ENCODE results near the gene CLCNKB.
"Not testable (repeated sequence)": the region's sequence is repeated elsewhere in the genome, so short reads cannot be mapped to it uniquely, and the experiment has no call there.

Gene CLCNKB

GRCh38 chr1:16043521-16043920 is at the start of gene CLCNKB:
Gene CLCNKB, plus strand, starts transcription at chr1:16043782. Its CDS starts 711 bp downstream, at chr1:16044493.
- no peak for DNase-seq (ENCODE audit: insufficient read length, low spot score)
- no peak for FAIRE-seq
- no peak for TF ChIP-seq CTCF (IDR thresholded peaks at IDR 0.05; ENCODE audit: insufficient read depth, missing control alignments)

GRCh38 chr1:15994081-15994480 is 49.5 kb upstream of the CLCNKB start:
- DNase-seq (ENCODE audit: insufficient read length, low spot score) (no peak), FAIRE-seq (no peak)
- no peak for TF ChIP-seq CTCF (IDR thresholded peaks at IDR 0.05; ENCODE audit: insufficient read depth, missing control alignments)

- DNase-seq (ENCODE audit: insufficient read length, low spot score) (no peak), FAIRE-seq (no peak)
- TF ChIP-seq CTCF (IDR thresholded peaks at IDR 0.05; ENCODE audit: insufficient read depth, missing control alignments): peak; percentile 39
Measured at GRCh38 chr1:15994590-15995351, 48.8 kb upstream of the CLCNKB start.

GRCh38 chr1:15997076-15997585 is 46.5 kb upstream of the CLCNKB start:
- DNase-seq (ENCODE audit: insufficient read length, low spot score) (no peak), FAIRE-seq (no peak)
- no peak for TF ChIP-seq CTCF (IDR thresholded peaks at IDR 0.05; ENCODE audit: insufficient read depth, missing control alignments)

GRCh38 chr1:15997637-15998280 is 45.8 kb upstream of the CLCNKB start:
- no peak for DNase-seq (ENCODE audit: insufficient read length, low spot score)
- no peak for TF ChIP-seq CTCF (IDR thresholded peaks at IDR 0.05; ENCODE audit: insufficient read depth, missing control alignments)
- no peak for FAIRE-seq

- no peak for TF ChIP-seq CTCF (IDR thresholded peaks at IDR 0.05; ENCODE audit: insufficient read depth, missing control alignments)
- no peak for FAIRE-seq
Measured at GRCh38 chr1:15998929-15999328, 44.7 kb upstream of the CLCNKB start.

GRCh38 chr1:16001274-16001673 is 42.3 kb upstream of the CLCNKB start:
- FAIRE-seq; DNase-seq (ENCODE audit: insufficient read length, low spot score): not testable (repeated sequence)

More at GRCh38 chr1:15998929-15999328, 44.7 kb upstream of the CLCNKB start:
- no peak for DNase-seq (ENCODE audit: insufficient read length, low spot score)

Data from D721Med (cell line).